IMR-90 (cell line): ENCODE data around the gene FCRL1.

Experiments used
- CTCF ChIP-seq: conservative IDR thresholded peaks from 2 replicates; pipeline ENCODE4 v1.5.1; 2012; ENCODE audit warnings: mild to moderate bottlenecking, low read depth, low read length, improper control_type of control experiment
- NFE2L2 ChIP-seq: fragments of 150-350 bp; IDR thresholded peaks from 2 replicates; pipeline ENCODE4 v1.6.1; 2016; ENCODE audit warnings: low read depth, mild to moderate bottlenecking, low read length
- POLR2A ChIP-seq: IDR thresholded peaks from 2 replicates; pipeline ENCODE4 v1.6.1; 2012; ENCODE audit warnings: mild to moderate bottlenecking, low read depth, low read length
- RAD21 ChIP-seq: IDR thresholded peaks from 2 replicates; pipeline ENCODE4 v1.6.1; 2012; ENCODE audit warnings: low read length, improper control_type of control experiment
- RFX5 ChIP-seq: IDR thresholded peaks from 2 replicates; pipeline ENCODE4 v1.8.0; 2012; ENCODE audit warnings: low read depth, mild to moderate bottlenecking, low read length, moderate library complexity
- USF2 ChIP-seq: fragments of 150-350 bp; IDR thresholded peaks from 2 replicates; pipeline ENCODE4 v1.6.1; 2017; ENCODE audit warnings: mild to moderate bottlenecking, antibody characterized with exemption, low read length, low read depth

GRCh38 chr1:157852476-157852875 lies 32.6 kb upstream of the FCRL1 start:
- TF ChIP-seq NFE2L2 = no peak
- no peak for TF ChIP-seq POLR2A
- TF ChIP-seq CTCF = no peak
- no peak for TF ChIP-seq RFX5
- no peak for TF ChIP-seq RAD21
- TF ChIP-seq USF2 = no peak
